ENCODE measurements around the gene TERT.

TERT gene

GRCh38 chr5:1262381-1262780 lies 32.5 kb downstream of the TERT start:
- no peak overlapping the region for H3K4me3 ChIP-seq (ENCODE audit: low read depth, low read length)

DNA sequence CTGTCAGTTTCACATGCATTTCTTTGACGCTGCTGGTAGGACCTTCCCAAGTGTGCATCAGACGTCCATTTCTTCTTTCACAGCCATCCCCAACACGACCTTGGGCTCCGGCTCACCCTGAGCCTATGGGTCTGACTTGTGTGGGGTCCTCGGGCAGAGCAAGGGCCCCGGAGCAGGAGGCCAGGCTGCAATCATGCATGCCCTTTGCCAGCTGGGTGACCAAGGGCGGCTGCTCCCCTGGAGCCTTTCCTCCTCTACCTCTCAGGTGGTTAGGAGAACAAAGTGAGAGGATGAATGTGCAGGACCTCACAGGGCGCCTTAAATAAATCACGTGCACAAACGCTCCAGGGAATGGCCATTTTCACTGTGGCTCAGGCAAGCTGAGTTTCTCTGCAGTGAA lies 33.2 kb downstream of the TERT start:
- no peak overlapping the region for H3K4me3 ChIP-seq (ENCODE audit: low read depth, low read length)

DNA sequence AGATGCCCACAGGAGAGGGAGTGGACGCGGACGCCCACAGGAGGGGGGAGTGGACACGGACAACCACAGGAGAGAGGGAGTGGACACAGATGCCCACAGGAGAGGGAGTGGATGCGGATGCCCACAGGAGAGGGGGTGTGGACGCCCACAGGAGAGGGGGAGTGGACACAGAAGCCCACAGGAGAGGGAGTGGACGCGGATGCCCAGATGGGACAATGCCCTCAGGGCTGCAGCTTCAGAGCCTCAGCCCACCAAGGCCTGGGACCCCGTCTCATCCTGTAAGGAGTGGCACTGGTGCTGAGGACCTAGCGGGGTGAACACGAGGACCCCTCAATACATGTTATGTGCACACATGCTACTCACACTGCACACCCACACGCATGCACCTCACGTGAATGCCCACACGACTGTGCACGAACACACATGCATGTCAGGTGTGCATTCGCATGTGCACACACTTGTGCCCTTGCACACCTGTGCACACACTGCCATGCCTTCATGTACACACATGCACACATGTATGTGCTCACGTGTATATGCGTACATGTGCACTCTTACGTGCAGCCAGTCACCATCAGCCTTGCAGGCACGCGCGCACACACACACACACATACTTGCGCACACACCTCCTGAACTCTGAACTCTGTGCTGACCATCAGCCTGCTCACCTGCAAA lies 34.9 kb downstream of the TERT start:
- no peak overlapping the region for H3K4me3 ChIP-seq (ENCODE audit: low read depth, low read length)

- H3K4me3 ChIP-seq (ENCODE audit: low read depth, low read length) = no peak overlapping the region
Measured at GRCh38 chr5:1257841-1258240, 37.0 kb downstream of the TERT start.

DNA sequence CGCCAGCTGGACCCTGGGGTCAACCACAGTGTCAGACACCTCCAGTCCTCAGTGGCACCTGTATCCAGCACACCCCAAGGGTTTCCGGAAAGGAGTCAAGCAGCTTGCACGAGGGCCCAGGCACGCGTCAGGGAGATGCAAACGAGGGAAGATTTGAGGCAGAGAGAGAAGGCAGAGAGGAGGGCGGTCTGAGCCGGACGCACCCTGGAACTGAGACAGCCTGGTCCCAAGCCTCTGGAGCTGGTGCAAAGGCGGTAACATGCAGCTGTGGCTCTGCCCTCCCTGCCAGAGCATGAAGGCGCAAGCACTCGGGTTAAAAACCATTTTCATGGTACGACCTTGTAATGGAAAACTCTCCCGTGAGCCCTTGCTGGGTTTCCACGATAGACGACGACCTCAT lies 37.5 kb downstream of the TERT start:
- no peak overlapping the region for H3K4me3 ChIP-seq (ENCODE audit: low read depth, low read length)

GRCh38 chr5:1256776-1257175 lies 38.1 kb downstream of the TERT start:
- no peak overlapping the region for H3K4me3 ChIP-seq (ENCODE audit: low read depth, low read length)

- H3K4me3 ChIP-seq (ENCODE audit: low read depth, low read length) = no peak overlapping the region
Measured at GRCh38 chr5:1255081-1255561, 39.7 kb downstream of the TERT start.

DNA sequence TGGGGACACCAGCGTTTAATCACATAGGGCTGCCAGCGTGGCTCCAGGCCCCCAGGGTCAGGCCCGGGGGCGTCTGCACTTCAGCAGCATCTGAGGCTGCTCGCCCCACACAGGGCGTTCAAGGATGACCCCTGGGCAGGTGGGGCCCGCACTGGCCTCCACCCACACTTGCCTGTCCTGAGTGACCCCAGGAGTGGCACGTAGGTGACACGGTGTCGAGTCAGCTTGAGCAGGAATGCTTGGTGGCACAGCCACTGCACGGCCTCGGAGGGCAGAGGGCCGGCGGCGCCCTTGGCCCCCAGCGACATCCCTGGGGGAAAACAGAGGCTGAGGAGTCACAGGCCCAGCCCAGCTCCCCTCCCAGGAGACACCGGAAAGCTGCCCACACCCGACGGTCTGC lies 40.7 kb downstream of the TERT start:
- H3K4me3 ChIP-seq (ENCODE audit: low read depth, low read length) = no peak overlapping the region

- H3K4me3 ChIP-seq (ENCODE audit: low read depth, low read length) = no peak overlapping the region
Measured at GRCh38 chr5:1253456-1254105, 41.3 kb downstream of the TERT start.

DNA sequence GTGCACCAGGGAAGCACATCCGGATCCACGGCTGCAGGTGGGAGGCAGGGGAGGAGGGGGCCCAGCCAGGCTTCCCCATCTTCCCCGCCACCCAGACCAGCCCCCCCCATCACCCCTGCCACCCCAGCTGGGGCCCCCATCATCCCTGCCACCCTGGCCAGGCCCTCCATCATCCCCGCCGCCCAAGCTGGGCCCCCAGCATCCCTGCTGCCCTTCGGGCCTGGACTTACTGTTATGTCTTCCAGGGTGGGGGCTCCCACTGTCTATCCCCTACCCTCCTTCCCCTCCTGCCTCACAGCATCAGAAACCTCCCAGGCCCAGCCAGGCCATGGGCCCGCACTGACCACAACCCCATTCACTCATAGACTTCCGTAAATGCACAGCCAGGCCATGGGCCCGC lies 42.2 kb downstream of the TERT start:
- H3K4me3 ChIP-seq (ENCODE audit: low read depth, low read length) = no peak overlapping the region

GRCh38 chr5:1251678-1252580 lies 42.9 kb downstream of the TERT start:
- no peak overlapping the region for H3K4me3 ChIP-seq (ENCODE audit: low read depth, low read length)

DNA sequence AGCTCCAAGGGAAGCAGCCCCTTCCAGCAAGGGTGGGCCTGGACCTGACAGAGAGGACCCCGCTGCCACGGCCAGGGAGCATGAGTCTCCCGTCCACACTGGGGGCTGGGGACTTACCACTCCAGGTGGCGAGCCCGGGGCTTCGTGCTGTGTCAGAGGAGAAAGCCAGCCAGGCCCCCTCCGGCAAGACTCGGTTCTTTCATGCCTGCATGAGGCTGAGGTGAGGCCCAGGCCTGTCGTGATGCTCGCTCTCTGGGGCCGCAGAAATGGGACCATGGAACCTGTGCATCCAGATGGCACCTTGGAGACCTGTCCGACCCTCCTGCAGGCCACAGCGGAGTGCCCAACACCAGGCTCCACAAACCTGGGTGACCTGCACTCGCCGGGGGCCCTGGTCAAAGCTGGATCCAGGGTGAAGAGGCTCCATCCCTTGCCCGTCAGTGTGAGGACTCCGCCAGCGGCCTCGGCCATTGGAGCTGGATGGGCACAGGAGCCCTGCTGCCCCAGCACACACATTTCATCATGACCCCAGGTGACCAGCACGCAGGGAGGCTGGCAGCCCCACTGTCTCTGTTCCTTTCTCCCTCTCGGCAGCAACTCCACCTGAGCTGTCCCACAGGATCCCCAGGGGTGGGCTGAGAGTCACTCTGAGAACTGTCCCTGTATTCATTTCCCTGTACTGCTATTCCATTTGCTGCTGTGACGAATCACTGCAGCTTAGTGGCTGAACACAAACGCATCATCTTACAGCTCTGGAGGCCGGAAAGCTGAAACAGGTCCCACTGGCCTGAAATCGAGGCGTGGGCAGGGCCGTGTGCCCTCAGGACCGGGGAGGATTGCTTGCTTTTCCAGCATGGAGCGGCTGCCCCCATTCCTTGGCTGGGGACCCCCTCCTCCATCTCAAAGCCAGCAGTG lies 45.2 kb downstream of the TERT start:
- no peak overlapping the region for H3K4me3 ChIP-seq (ENCODE audit: low read depth, low read length)

- no peak overlapping the region for H3K4me3 ChIP-seq (ENCODE audit: low read depth, low read length)
Measured at GRCh38 chr5:1247811-1248210, 47.1 kb downstream of the TERT start.

GRCh38 chr5:1246711-1247431 lies 48.0 kb downstream of the TERT start:
- no peak overlapping the region for H3K4me3 ChIP-seq (ENCODE audit: low read depth, low read length)

DNA sequence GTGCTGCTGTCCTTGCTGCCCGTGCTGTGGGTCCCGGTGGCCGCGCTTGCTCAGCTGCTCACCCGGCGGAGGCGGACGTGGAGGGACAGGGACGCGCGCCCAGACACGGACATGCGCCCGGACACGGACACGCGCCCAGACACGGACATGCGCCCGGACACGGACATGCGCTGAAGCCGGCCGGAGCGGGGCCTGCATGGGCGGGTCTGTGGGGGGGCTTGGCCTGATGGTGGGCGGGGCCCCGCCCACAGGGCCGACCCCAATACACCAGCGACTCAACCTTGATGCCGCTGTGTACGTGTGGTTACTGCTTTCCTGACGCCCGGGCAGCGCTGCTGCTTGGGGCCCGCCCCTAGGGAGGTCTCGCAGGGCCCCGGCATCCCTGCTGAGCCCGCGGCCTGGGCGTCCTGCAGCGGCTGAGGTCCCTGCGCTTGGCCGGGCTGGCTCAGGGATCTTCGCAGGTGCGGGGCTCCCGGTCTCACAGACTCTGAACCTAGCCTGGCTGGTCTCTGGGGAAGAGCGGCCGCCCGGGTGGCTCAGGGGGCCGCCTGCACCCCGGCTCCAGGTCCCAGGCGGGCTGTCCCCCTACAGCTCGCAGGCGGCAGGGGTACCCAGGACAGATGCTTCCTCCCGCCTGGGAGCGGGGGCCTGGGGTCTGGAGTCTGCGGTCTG lies 48.8 kb downstream of the TERT start:
- H3K4me3 ChIP-seq (ENCODE audit: low read depth, low read length) = no peak overlapping the region

GRCh38 chr5:1244976-1245375 lies 49.9 kb downstream of the TERT start:
- no peak overlapping the region for H3K4me3 ChIP-seq (ENCODE audit: low read depth, low read length)

GRCh38 chr5:1244255-1244654 lies 50.6 kb downstream of the TERT start:
- H3K4me3 ChIP-seq (ENCODE audit: low read depth, low read length) = no peak overlapping the region

DNA sequence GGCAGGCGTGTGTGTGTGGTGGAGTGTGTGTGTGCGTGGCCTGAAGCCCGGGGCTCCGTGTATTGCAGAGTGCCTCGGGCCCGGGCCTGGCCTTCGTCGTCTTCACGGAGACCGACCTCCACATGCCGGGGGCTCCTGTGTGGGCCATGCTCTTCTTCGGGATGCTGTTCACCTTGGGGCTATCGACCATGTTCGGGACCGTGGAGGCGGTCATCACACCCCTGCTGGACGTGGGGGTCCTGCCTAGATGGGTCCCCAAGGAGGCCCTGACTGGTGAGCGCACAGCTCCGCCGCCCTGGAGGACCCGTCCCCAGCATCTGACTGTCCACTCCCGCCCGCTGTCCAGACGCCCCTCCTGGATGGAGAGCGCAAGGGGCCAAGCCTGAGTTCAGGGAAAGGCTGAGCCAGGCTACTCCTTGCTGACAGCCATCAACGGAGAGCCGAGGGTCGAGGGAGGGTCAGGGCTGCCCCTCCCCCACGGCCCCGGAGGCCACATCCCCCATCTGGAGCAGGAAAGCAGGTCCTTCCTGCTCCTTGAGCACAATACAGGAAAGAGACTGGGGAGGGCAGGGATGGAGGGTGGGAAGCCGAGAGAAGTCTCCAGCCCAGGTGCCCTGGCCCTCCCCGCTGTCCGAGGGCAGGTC lies 51.3 kb downstream of the TERT start:
- H3K4me3 ChIP-seq (ENCODE audit: low read depth, low read length) = no peak overlapping the region
